ENCODE measurements around the gene ARID5B.

Gene ARID5B

DNA sequence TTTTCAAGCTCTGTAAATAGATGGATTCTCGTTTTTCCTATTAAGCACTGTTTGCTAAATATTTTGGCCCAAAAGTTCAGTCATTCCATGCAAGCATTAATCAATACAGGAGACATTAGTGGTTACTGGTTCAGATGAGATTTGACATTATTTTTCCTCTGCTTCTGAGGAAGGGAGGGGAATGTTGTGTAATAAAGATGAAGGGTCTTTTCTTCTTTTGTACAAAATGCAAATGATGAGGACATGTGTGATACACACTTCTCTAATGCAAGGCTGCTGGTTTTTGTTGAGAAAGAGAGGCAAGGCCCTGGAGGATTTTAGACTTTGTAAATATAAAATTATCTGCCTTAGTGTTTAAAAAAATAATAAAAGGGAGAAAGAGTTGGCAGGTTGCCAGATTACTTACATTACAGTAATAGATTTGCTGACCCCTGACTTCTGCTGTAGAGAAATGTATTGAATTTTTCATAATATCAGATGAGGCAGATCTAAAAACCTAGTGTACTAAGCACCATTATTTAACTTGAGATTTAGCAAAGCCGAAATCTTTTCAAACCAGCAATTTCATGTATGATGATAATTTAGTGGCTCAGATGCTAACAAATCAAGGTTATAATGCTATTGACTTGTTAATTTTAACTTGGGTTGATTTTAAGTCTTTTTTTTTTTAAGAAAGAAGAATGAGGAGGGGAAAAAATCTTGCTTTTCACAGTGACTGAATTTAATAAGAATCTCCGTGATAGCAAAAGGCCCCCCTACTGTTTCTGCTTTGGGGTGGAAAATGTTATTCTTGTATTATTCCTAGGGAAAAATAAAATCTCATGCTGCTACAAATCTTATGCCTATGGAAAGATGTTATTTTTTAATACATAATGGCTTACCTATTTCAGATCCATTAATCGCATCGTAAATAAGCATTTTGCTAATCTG lies 180.1 kb downstream of the ARID5B start (continued):
- TF ChIP-seq, protein P1, sequence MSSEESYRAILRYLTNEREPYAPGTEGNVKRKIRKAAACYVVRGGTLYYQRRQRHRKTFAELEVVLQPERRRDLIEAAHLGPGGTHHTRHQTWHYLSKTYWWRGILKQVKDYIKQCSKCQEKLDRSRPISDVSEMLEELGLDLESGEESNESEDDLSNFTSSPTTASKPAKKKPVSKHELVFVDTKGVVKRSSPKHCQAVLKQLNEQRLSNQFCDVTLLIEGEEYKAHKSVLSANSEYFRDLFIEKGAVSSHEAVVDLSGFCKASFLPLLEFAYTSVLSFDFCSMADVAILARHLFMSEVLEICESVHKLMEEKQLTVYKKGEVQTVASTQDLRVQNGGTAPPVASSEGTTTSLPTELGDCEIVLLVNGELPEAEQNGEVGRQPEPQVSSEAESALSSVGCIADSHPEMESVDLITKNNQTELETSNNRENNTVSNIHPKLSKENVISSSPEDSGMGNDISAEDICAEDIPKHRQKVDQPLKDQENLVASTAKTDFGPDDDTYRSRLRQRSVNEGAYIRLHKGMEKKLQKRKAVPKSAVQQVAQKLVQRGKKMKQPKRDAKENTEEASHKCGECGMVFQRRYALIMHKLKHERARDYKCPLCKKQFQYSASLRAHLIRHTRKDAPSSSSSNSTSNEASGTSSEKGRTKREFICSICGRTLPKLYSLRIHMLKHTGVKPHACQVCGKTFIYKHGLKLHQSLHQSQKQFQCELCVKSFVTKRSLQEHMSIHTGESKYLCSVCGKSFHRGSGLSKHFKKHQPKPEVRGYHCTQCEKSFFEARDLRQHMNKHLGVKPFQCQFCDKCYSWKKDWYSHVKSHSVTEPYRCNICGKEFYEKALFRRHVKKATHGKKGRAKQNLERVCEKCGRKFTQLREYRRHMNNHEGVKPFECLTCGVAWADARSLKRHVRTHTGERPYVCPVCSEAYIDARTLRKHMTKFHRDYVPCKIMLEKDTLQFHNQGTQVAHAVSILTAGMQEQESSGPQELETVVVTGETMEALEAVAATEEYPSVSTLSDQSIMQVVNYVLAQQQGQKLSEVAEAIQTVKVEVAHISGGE (tag by site-specific recombination; conservative IDR thresholded peaks at IDR 0.05; ENCODE audit: low read depth) = no peak
- peak; percentile 86 for TF ChIP-seq ZNF830 (tag by site-specific recombination; IDR thresholded peaks at IDR 0.05; ENCODE audit: low read depth)
- TF ChIP-seq YY1 (tag by site-specific recombination; IDR thresholded peaks at IDR 0.05) = no peak
- peak; percentile 36 for TF ChIP-seq ZNF529 (tag by site-specific recombination; IDR thresholded peaks at IDR 0.05; ENCODE audit: insufficient replicate concordance)
- TF ChIP-seq, protein P2, sequence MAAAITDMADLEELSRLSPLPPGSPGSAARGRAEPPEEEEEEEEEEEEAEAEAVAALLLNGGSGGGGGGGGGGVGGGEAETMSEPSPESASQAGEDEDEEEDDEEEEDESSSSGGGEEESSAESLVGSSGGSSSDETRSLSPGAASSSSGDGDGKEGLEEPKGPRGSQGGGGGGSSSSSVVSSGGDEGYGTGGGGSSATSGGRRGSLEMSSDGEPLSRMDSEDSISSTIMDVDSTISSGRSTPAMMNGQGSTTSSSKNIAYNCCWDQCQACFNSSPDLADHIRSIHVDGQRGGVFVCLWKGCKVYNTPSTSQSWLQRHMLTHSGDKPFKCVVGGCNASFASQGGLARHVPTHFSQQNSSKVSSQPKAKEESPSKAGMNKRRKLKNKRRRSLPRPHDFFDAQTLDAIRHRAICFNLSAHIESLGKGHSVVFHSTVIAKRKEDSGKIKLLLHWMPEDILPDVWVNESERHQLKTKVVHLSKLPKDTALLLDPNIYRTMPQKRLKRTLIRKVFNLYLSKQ (tag by site-specific recombination; IDR thresholded peaks at IDR 0.05; ENCODE audit: borderline replicate concordance) = no peak
- no peak for TF ChIP-seq SETDB1 (IDR thresholded peaks at IDR 0.05; ENCODE audit: insufficient read length, low read length)
- TF ChIP-seq ZNF184 (tag by site-specific recombination; IDR thresholded peaks at IDR 0.05) = peak; percentile 87
- no peak for TF ChIP-seq ZNF501 (tag by site-specific recombination; IDR thresholded peaks at IDR 0.05)
- TF ChIP-seq KLF8 (tag by site-specific recombination; IDR thresholded peaks at IDR 0.05) = no peak
- TF ChIP-seq ZNF121 (tag by site-specific recombination; IDR thresholded peaks at IDR 0.05) = no peak
- TF ChIP-seq ZSCAN30 (tag by site-specific recombination; IDR thresholded peaks at IDR 0.05) = peak; percentile 18; the same call in 1 of the 2 replicates
- TF ChIP-seq ZNF366 (tag by site-specific recombination; conservative IDR thresholded peaks at IDR 0.05) = 0 out of 2 replicates have a peak, but pooled peaks have one; percentile 10
- peak; percentile 82; the same call in 1 of the 2 replicates for TF ChIP-seq ZNF660 (tag by site-specific recombination; IDR thresholded peaks at IDR 0.05)
- peak; percentile 82 for TF ChIP-seq ZNF37A (tag by site-specific recombination; IDR thresholded peaks at IDR 0.05)
- TF ChIP-seq ZNF521 (tag by site-specific recombination; IDR thresholded peaks at IDR 0.05) = no peak
- no peak for TF ChIP-seq ZNF416 (tag by site-specific recombination; IDR thresholded peaks at IDR 0.05)
- TF ChIP-seq ZNF394 (tag by site-specific recombination; IDR thresholded peaks at IDR 0.05; ENCODE audit: borderline replicate concordance) = no peak
- TF ChIP-seq, protein P3, sequence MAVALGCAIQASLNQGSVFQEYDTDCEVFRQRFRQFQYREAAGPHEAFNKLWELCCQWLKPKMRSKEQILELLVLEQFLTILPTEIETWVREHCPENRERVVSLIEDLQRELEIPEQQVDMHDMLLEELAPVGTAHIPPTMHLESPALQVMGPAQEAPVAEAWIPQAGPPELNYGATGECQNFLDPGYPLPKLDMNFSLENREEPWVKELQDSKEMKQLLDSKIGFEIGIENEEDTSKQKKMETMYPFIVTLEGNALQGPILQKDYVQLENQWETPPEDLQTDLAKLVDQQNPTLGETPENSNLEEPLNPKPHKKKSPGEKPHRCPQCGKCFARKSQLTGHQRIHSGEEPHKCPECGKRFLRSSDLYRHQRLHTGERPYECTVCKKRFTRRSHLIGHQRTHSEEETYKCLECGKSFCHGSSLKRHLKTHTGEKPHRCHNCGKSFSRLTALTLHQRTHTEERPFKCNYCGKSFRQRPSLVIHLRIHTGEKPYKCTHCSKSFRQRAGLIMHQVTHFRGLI (tag by site-specific recombination; IDR thresholded peaks at IDR 0.05) = no peak
- TF ChIP-seq ZNF549 (tag by site-specific recombination; IDR thresholded peaks at IDR 0.05) = peak; percentile 76
- peak; percentile 81 for TF ChIP-seq KLF10 (tag by site-specific recombination; IDR thresholded peaks at IDR 0.05)
- TF ChIP-seq ZNF548 (tag by site-specific recombination; IDR thresholded peaks at IDR 0.05) = no peak
- TF ChIP-seq, protein P4, sequence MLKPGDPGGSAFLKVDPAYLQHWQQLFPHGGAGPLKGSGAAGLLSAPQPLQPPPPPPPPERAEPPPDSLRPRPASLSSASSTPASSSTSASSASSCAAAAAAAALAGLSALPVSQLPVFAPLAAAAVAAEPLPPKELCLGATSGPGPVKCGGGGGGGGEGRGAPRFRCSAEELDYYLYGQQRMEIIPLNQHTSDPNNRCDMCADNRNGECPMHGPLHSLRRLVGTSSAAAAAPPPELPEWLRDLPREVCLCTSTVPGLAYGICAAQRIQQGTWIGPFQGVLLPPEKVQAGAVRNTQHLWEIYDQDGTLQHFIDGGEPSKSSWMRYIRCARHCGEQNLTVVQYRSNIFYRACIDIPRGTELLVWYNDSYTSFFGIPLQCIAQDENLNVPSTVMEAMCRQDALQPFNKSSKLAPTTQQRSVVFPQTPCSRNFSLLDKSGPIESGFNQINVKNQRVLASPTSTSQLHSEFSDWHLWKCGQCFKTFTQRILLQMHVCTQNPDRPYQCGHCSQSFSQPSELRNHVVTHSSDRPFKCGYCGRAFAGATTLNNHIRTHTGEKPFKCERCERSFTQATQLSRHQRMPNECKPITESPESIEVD (tag by site-specific recombination; IDR thresholded peaks at IDR 0.05) = peak; percentile 89
- no peak for TF ChIP-seq ZNF658 (tag by site-specific recombination; IDR thresholded peaks at IDR 0.05)

All from HEK293 (cell line).